HG02798 (cell line): ENCODE results near the gene MUC12.
"Not testable (repeated sequence)": the region's sequence is repeated elsewhere in the genome, so short reads cannot be mapped to it uniquely, and the experiment has no call there.

ENCODE experiments used
- ATAC-seq: cut with Tn5 transposase; IDR thresholded peaks from one replicate; pipeline ENCODE4 v1.9.1; 2021; ENCODE audit warnings: mild to moderate bottlenecking; ENCODE audit not compliant: unreplicated experiment, poor library complexity

The MUC12 gene

GRCh38 chr7:101035941-101036340 is 66.6 kb downstream of the MUC12 start:
- ATAC-seq = no peak

- not testable (repeated sequence) for ATAC-seq
Measured at GRCh38 chr7:101041283-101041682, 71.9 kb downstream of the MUC12 start.

- no peak for ATAC-seq
Measured at GRCh38 chr7:101058355-101058754, 89.0 kb downstream of the MUC12 start.

GRCh38 chr7:101059620-101059942 is 90.2 kb downstream of the MUC12 start:
- ATAC-seq = no peak

GRCh38 chr7:101060992-101061391 is 91.6 kb downstream of the MUC12 start:
- ATAC-seq = no peak

- ATAC-seq = not testable (repeated sequence)
Measured at GRCh38 chr7:101064176-101064550, 94.8 kb downstream of the MUC12 start.

- ATAC-seq = not testable (repeated sequence)
Measured at GRCh38 chr7:101065162-101065561, 95.8 kb downstream of the MUC12 start.

- no peak for ATAC-seq
Measured at GRCh38 chr7:101066141-101066832, 96.9 kb downstream of the MUC12 start.

- no peak for ATAC-seq
Measured at GRCh38 chr7:101066833-101067177, 97.4 kb downstream of the MUC12 start.

GRCh38 chr7:101068401-101068800 is 99.0 kb downstream of the MUC12 start:
- no peak for ATAC-seq
